ENCODE data around the gene FOXC2. TPM values are rescaled to one million over a fixed set of nuclear protein-coding genes. Genes with fewer than 3 reads are reported as not detected.

Gene FOXC2
- polyA plus RNA-seq, 1 of the 3 experiments (the other 2 are of a cell fraction) = 1.3 TPM

GRCh38 chr16:86527366-86527765 is 39.3 kb upstream of the FOXC2 start:
- no peaks in the 10 kb centered on the region for H3F3A ChIP-seq (replicated peaks; ENCODE audit: insufficient read depth)
- no peak for TF ChIP-seq TAF1 (IDR thresholded peaks at IDR 0.05; ENCODE audit: borderline replicate concordance, low read depth, low read length)
- TF ChIP-seq CHD2 (IDR thresholded peaks at IDR 0.05; ENCODE audit: low read length, partially characterized antibody) = no peak
- TF ChIP-seq NFIC (IDR thresholded peaks at IDR 0.05; ENCODE audit: borderline replicate concordance) = no peak
- TF ChIP-seq ZBTB33 (IDR thresholded peaks at IDR 0.05; ENCODE audit: borderline replicate concordance, low read depth) = no peak

GRCh38 chr16:86528061-86528929 is 38.3 kb upstream of the FOXC2 start:
- H3K4me2 ChIP-seq = no peak overlapping the region
- no peaks in the 10 kb centered on the region for H3F3A ChIP-seq (replicated peaks; ENCODE audit: insufficient read depth)
- no peak overlapping the region for H2AFZ ChIP-seq (ENCODE audit: low read depth)
- ChIA-PET POLR2A (no interaction called here), CTCF (interaction anchor here (4.9 kb wide), 1 partner anchor 10 kb away, joined by 37 read pairs; no protein-coding TSS in a partner anchor)
- no peak overlapping the region for H3K27ac ChIP-seq (ENCODE audit: low read depth in 2 of 2, low read length in 1 of 2)
- no peaks in the 10 kb centered on the region for H3K79me2 ChIP-seq (ENCODE audit: insufficient read depth)
- H3K9me2 ChIP-seq = no peaks in the 10 kb centered on the region
- 57% methylated on average over 16 of the region's 38 CpGs for WGBS (ENCODE audit: low lambda C conversion rate)
- H3K4me3 ChIP-seq (ENCODE audit: low read depth in 2 of 2, low read length in 1 of 2) = no peak overlapping the region
- H3K27me3 ChIP-seq (ENCODE audit: insufficient read depth) = peaks cover 15% of the 10 kb centered on the region
- no peaks in the 10 kb centered on the region for H3K9me3 ChIP-seq
- H3K9ac ChIP-seq = no peak overlapping the region
- peaks cover 0 to 2% of the 10 kb centered on the region in 2 experiments for H3K36me3 ChIP-seq (replicated peaks in 1 of 2; ENCODE audit: control insufficient read depth in 1 of 2, insufficient read depth in 2 of 2, low read length in 1 of 2)
- DNase-seq = no peak
- no peaks in the 10 kb centered on the region for H3K4me1 ChIP-seq (ENCODE audit: control insufficient read depth in 1 of 2, insufficient read depth in 2 of 2, low read depth in 1 of 2, low read length in 1 of 2)
- no peaks in the 10 kb centered on the region for H4K20me1 ChIP-seq (ENCODE audit: insufficient read depth)
- TF ChIP-seq NFIC (IDR thresholded peaks at IDR 0.05; ENCODE audit: borderline replicate concordance) = no peak
- TF ChIP-seq MAX (IDR thresholded peaks at IDR 0.05; ENCODE audit: low read depth) = no peak
- TF ChIP-seq POLR2AphosphoS5 (IDR thresholded peaks at IDR 0.05; ENCODE audit: low read depth, low read length) = no peak
- no peak for TF ChIP-seq GABPA (IDR thresholded peaks at IDR 0.05; ENCODE audit: low read depth)
- no peak for TF ChIP-seq RXRA (IDR thresholded peaks at IDR 0.05; ENCODE audit: borderline replicate concordance, low read depth)
- no peak for TF ChIP-seq MEF2A (IDR thresholded peaks at IDR 0.05; ENCODE audit: borderline replicate concordance, low read depth)
- no peak for TF ChIP-seq CTCF (IDR thresholded peaks at IDR 0.05)
- TF ChIP-seq TCF12 (IDR thresholded peaks at IDR 0.05) = no peak
- TF ChIP-seq ZBTB33 (IDR thresholded peaks at IDR 0.05; ENCODE audit: borderline replicate concordance, low read depth) = no peak
- TF ChIP-seq USF2 (IDR thresholded peaks at IDR 0.05; ENCODE audit: borderline replicate concordance, low read depth, low read length) = no peak
- TF ChIP-seq FOSL2 (IDR thresholded peaks at IDR 0.05; ENCODE audit: borderline replicate concordance, low read depth) = no peak
- TF ChIP-seq EP300 (IDR thresholded peaks at IDR 0.05; ENCODE audit: borderline replicate concordance in 1 of 2, low read depth in 1 of 2, low read length in 1 of 2) = no peak
- no peak for TF ChIP-seq CHD2 (IDR thresholded peaks at IDR 0.05; ENCODE audit: low read length, partially characterized antibody)

More at GRCh38 chr16:86527366-86527765, 39.3 kb upstream of the FOXC2 start:
- 49% methylated on average over 15 of the region's 15 CpGs for WGBS (ENCODE audit: low lambda C conversion rate)
- Histone ChIP-seq H3K36me3 (replicated peaks in 1 of 2; ENCODE audit: control insufficient read depth in 1 of 2, insufficient read depth in 2 of 2, low read length in 1 of 2) (peaks cover 0 to 2% of the 10 kb centered on the region in 2 experiments), H3K79me2 (ENCODE audit: insufficient read depth) (no peaks in the 10 kb centered on the region), H3K9me2 (no peaks in the 10 kb centered on the region), H3K4me3 (ENCODE audit: low read depth in 2 of 2, low read length in 1 of 2) (no peak overlapping the region), H2AFZ (ENCODE audit: low read depth) (no peak overlapping the region), H3K9ac (no peak overlapping the region), H3K4me2 (no peak overlapping the region), H3K4me1 (ENCODE audit: control insufficient read depth in 1 of 2, insufficient read depth in 2 of 2, low read depth in 1 of 2, low read length in 1 of 2) (no peaks in the 10 kb centered on the region), H3K27me3 (ENCODE audit: insufficient read depth) (peaks cover 24% of the 10 kb centered on the region), H3K27ac (ENCODE audit: low read depth in 2 of 2, low read length in 1 of 2) (no peak overlapping the region), H4K20me1 (ENCODE audit: insufficient read depth) (no peaks in the 10 kb centered on the region), H3K9me3 (no peaks in the 10 kb centered on the region)
- ChIA-PET POLR2A (no interaction called here), CTCF (interaction anchor here (1.5 to 4.9 kb wide), 2 partner anchors 9 to 706 kb away, joined by 6 to 37 read pairs; no protein-coding TSS in a partner anchor)
- DNase-seq = no peak

Measured in SK-N-SH (cell line).